IMR-90 (cell line): ENCODE data around the gene PGBD5.

Experiments used
- CTCF ChIP-seq: conservative IDR thresholded peaks from 2 replicates; pipeline ENCODE4 v1.5.1; 2012; ENCODE audit warnings: mild to moderate bottlenecking, low read depth, low read length, improper control_type of control experiment
- POLR2A ChIP-seq: IDR thresholded peaks from 2 replicates; pipeline ENCODE4 v1.6.1; 2012; ENCODE audit warnings: mild to moderate bottlenecking, low read depth, low read length
- RFX5 ChIP-seq: IDR thresholded peaks from 2 replicates; pipeline ENCODE4 v1.8.0; 2012; ENCODE audit warnings: low read depth, mild to moderate bottlenecking, low read length, moderate library complexity

DNA sequence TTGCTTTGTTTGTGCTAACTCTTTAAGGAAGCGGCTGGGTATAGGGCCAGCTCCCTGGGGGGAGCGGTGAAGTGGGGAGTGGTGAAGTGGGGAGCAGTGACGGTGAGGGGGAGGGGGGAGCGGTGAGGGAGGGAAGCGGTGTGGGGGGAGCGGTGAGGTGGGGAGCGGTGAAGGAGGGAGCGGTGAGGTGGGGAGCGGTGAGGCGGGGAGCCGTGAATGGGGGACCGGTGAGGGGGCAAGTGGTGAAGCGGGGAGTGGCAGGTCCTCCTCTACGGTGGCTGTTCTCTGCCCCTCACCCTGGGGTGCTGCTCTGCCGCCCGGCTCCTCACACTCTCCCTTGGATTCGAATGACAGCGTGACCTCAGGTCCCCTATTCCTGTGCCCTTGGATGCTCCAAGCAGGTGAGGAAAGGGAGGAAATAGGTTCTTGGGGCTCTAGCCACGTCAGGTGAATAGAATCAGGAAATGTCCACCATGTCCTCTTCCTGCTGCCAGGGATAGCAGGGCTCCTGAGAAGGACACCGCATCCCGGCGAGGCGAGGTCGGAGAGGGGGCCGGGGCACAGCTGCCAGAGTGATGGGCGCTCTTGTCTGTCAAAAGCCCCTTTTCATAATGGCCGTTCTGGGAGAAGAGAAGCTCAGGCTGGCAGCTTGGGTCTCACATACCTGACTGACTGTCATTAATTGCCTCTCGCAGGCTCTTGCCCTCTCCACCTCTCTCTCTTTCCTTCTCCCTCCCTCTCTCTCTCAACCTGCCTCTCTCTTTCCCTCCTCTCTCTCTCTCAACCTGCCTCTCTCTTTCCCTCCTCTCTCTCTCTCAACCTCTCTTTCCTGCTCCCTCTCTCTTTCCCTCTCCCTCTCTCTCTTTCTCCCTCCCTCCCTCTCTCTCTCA lies 134.2 kb downstream of the PGBD5 start:
- TF ChIP-seq CTCF, result no peak
- no peak for TF ChIP-seq POLR2A
- TF ChIP-seq RFX5, result no peak
